ENCODE results near the gene AQP10. TPM values are rescaled to one million over a fixed set of nuclear protein-coding genes. Genes with fewer than 3 reads are reported as not detected.

Gene AQP10
- total and polyA plus RNA-seq, 9 of the 15 experiments (the other 6 are each of a cell fraction or from before 2014, with no cell fraction given): 0.37 to 9.7 (median 1.9) TPM

DNA sequence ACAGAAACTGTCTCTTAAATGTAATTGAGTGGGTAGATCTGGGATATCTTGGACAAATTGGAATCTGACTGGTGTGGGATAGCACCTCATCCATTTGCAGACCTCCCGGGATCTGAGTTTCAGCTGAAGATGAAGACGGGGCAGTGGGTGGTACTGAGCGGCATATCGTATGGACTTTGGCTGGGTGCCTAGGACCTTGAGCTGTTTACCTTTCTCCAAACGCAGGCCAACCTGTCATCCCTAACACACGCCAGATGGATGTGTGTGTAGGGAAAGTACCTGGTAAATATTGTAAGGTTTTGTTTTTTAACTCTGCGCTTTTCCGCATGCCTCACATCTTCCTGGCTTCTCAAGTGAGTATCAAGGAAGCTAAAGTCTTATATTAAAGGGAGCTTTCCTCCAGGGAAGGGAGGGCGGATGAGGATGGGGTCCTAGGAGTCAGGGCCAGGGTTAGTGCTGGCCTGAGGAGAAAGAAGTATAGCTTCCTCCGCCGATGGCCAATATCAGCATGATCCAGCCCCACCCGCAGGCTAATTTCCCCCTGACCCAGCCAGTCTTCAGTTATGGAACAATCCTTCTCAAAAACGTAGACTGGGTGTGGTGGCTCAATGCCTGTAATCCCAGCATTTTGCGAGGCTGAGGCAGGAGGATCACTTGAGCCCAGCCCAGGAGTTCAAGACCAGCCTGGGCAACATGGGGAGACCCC lies 30.6 kb downstream of the AQP10 start:
- Histone ChIP-seq H3K9me1 (ENCODE audit: control insufficient read depth, insufficient read depth, low read length) (no peaks in the 10 kb centered on the region), H3K9me3 (replicated peaks; ENCODE audit: control insufficient read depth, insufficient read depth, low read depth, low read length) (no peaks in the 10 kb centered on the region), H4K20me1 (replicated peaks; ENCODE audit: control insufficient read depth, insufficient read depth, low read length) (0 out of 2 replicates have a peak, but pooled peaks cover 7% of the 10 kb centered on the region), H3K36me3 (ENCODE audit: control insufficient read depth, insufficient read depth, low read length) (peaks cover 26% of the 10 kb centered on the region; the same call in 2 of the 3 replicates), H3K27ac (ENCODE audit: extremely low read depth, low read depth, low read length) (no peak overlapping the region), H3K4me1 (replicated peaks in 1 of 2; ENCODE audit: control insufficient read depth in 2 of 2, insufficient read depth in 2 of 2, low read length in 2 of 2) (peaks cover 31 to 46% of the 10 kb centered on the region in 2 experiments), H3K4me2 (ENCODE audit: insufficient read depth, low read length) (no peak overlapping the region), H3K9ac (ENCODE audit: insufficient read depth in 1 of 2, low read depth in 2 of 2, low read length in 2 of 2) (no peak overlapping the region; a peak in 1 of 4 replicates), H3K79me2 (ENCODE audit: control insufficient read depth, insufficient read depth, low read length) (no peaks in the 10 kb centered on the region), H3K27me3 (ENCODE audit: control insufficient read depth in 2 of 2, insufficient read depth in 2 of 2, low read length in 2 of 2) (no peaks in the 10 kb centered on the region), H3K4me3 (no peak overlapping the region), H2AFZ (ENCODE audit: low read depth, low read length) (no peak overlapping the region)
- DNase-seq (ENCODE audit: extremely low read depth in 1 of 4, low spot score in 3 of 4): no peak
- intact Hi-C loops (cut with micrococcal nuclease) (loop anchor here (5.0 kb wide), 2 partner anchors 56 to 164 kb away; partner anchors contain the start of gene IL6R), in situ Hi-C loops (cut with MboI) (no loop called here)
- WGBS (ENCODE audit: insufficient coverage, low coverage, missing lambda C conversion rate): 51% methylated on average over 13 of the region's 14 CpGs
- FAIRE-seq: no peak
- no TSS peak for BruUV-seq (replicated peaks)
- TF ChIP-seq SETDB1 (IDR thresholded peaks at IDR 0.05; ENCODE audit: low read length): no peak
- TF ChIP-seq RFX7 (CRISPR knock-in tag; IDR thresholded peaks at IDR 0.05): no peak
- no peak for TF ChIP-seq HMG20A (CRISPR knock-in tag; conservative IDR thresholded peaks at IDR 0.05)
- TF ChIP-seq ZNF707 (CRISPR knock-in tag; conservative IDR thresholded peaks at IDR 0.05): no peak
- TF ChIP-seq ETV1 (tag; conservative IDR thresholded peaks at IDR 0.05; ENCODE audit: low read depth): no peak
- TF ChIP-seq, protein P1, sequence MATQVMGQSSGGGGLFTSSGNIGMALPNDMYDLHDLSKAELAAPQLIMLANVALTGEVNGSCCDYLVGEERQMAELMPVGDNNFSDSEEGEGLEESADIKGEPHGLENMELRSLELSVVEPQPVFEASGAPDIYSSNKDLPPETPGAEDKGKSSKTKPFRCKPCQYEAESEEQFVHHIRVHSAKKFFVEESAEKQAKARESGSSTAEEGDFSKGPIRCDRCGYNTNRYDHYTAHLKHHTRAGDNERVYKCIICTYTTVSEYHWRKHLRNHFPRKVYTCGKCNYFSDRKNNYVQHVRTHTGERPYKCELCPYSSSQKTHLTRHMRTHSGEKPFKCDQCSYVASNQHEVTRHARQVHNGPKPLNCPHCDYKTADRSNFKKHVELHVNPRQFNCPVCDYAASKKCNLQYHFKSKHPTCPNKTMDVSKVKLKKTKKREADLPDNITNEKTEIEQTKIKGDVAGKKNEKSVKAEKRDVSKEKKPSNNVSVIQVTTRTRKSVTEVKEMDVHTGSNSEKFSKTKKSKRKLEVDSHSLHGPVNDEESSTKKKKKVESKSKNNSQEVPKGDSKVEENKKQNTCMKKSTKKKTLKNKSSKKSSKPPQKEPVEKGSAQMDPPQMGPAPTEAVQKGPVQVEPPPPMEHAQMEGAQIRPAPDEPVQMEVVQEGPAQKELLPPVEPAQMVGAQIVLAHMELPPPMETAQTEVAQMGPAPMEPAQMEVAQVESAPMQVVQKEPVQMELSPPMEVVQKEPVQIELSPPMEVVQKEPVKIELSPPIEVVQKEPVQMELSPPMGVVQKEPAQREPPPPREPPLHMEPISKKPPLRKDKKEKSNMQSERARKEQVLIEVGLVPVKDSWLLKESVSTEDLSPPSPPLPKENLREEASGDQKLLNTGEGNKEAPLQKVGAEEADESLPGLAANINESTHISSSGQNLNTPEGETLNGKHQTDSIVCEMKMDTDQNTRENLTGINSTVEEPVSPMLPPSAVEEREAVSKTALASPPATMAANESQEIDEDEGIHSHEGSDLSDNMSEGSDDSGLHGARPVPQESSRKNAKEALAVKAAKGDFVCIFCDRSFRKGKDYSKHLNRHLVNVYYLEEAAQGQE (IDR thresholded peaks at IDR 0.05; ENCODE audit: borderline replicate concordance): no peak
- TF ChIP-seq, protein P1 (CRISPR knock-in tag; IDR thresholded peaks at IDR 0.05; ENCODE audit: low read depth): no peak
- TF ChIP-seq ZNF41 (CRISPR knock-in tag; conservative IDR thresholded peaks at IDR 0.05): no peak
- TF ChIP-seq, protein P2, sequence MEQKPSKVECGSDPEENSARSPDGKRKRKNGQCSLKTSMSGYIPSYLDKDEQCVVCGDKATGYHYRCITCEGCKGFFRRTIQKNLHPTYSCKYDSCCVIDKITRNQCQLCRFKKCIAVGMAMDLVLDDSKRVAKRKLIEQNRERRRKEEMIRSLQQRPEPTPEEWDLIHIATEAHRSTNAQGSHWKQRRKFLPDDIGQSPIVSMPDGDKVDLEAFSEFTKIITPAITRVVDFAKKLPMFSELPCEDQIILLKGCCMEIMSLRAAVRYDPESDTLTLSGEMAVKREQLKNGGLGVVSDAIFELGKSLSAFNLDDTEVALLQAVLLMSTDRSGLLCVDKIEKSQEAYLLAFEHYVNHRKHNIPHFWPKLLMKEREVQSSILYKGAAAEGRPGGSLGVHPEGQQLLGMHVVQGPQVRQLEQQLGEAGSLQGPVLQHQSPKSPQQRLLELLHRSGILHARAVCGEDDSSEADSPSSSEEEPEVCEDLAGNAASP (IDR thresholded peaks at IDR 0.05): no peak
- TF ChIP-seq BRCA1 (IDR thresholded peaks at IDR 0.05): no peak
- no peak for TF ChIP-seq BRCA1 (CRISPR knock-in tag; IDR thresholded peaks at IDR 0.05)
- ChIA-PET CTCF (ENCODE audit: low intra/inter-chr PET ratio) (interaction anchor here (1.1 kb wide), 1 partner anchor 128 kb away, joined by 4 read pairs; no protein-coding TSS in a partner anchor), POLR2A (interaction anchor here (0.5 to 0.6 kb wide), 2 partner anchors 687 to 688 kb away, joined by 3 read pairs; no protein-coding TSS in a partner anchor)
- ATAC-seq: no peak
